GOT3 (cell line): Measurements from ENCODE around the gene SENP1.

Experiments
- DNase-seq: peaks from one replicate; lab custom pipeline; 2025; ENCODE audit warnings: mixed read lengths; lab: John Stamatoyannopoulos, UW

The SENP1 gene

GRCh38 chr12:47999816-48000215, 106.1 kb downstream of the SENP1 start:
- DNase-seq, result no peak

- DNase-seq, result no peak
These were observed 108.6 kb downstream of the SENP1 start for GRCh38 chr12:47997321-47997720.

- no peak for DNase-seq
These were observed 109.9 kb downstream of the SENP1 start for GRCh38 chr12:47995981-47996401.

GRCh38 chr12:47993491-47993890, 112.4 kb downstream of the SENP1 start:
- DNase-seq, result no peak
